HG02884 (cell line): Measurements from ENCODE around the gene PTPRCAP.
"Not testable (repeated sequence)": the region's sequence is repeated elsewhere in the genome, so short reads cannot be mapped to it uniquely, and the experiment has no call there.

Experiments used
- ATAC-seq: cut with Tn5 transposase; IDR thresholded peaks from one replicate; pipeline ENCODE4 v1.9.1; 2021; ENCODE audit warnings: mild to moderate bottlenecking, moderate library complexity; ENCODE audit not compliant: unreplicated experiment

Gene PTPRCAP, protein sequence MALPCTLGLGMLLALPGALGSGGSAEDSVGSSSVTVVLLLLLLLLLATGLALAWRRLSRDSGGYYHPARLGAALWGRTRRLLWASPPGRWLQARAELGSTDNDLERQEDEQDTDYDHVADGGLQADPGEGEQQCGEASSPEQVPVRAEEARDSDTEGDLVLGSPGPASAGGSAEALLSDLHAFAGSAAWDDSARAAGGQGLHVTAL

DNA sequence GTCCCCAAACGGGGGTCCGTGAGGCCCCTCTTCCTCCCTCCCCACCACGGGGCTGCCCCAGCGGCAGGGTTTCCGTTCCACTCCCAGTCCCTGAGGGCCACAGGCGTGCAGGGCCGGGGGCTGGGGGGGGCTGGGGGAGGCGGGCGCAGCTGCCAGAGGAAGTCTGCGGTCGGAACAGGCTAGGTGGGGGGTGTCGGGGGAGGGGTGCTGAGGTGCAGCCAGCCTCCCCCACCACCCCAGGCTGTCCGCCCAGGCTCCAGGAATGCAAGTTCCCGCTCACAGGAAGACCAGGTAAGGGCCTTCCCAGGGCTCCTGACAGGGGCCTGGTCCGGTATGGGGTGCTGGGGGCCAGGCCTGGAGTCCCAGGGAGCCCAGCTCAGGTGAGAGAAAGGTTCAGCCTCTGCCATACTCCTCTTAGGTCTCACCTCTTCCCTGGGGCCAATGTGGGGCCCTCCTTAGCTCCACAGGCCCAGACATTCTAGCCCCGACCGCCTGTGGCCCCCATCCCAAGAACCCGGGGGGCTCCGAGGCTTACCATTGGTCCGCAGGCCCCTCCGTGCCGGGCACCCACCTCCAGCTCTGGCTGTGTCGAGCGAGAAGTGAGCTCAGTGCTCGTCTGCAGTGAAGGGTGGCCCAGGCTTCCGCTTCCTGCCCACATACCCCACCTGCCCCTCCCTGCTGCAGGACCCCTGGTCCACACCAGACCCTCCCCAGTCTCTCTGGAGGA, at the start of gene PTPRCAP:
Gene PTPRCAP, minus strand, starts transcription at position 601 of the 727 bp plus-strand sequence. Its CDS starts 63 bp downstream, at position 538.
- ATAC-seq = no peak

DNA sequence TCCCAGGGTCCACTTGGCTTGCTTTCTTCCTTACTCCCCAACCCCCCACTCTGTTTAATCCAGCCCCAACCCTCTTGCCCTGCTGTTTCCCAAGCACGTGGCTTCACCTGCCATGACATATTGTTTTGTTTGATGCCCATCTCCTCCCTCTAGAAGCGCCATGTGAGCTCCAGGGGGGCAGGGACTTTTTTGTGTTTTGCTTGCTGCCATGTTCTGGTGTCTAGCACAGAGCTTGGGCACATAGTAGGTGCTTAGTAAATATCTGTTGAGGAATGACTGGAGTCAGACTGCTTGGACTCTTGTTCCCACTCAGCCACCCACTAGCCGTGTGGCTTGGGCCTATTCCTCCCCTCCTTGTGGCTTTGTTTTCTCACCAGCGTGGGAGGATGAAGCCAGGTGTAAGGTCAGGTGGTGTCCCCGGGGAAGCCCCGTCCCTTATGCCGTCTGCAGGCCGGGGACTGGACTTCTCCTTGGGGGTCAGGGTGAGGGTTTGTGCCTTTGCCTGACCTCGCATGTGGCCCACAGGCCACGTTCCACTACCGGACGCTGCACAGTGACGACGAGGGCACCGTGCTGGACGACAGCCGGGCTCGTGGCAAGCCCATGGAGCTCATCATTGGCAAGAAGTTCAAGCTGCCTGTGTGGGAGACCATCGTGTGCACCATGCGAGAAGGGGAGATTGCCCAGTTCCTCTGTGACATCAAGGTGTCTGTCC, 49.2 kb upstream of the PTPRCAP start:
- no peak for ATAC-seq

DNA sequence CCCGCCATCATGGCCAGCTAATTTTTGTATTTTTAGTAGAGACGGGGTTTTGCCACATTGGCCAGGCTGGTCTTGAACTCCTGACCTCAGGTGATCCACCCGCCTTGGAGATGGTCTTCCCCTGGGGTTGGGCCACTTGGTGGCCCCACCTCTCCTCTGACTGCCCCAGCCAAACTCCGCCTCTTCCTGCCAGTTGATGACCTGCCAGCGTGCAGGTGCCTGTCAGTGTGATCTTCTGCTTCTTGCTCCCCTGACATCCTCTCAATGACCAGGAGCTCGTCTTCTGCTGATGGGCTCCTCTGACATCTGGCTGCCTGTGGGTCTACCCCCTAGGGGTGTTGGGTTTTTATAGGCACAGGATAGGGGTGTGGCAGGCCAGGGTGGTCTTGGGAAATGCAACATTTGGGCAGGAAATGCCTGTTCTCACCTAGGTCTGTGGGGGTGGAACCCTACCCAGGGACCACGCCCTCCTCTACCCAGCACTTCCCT, 48.4 kb upstream of the PTPRCAP start:
- ATAC-seq = not testable (repeated sequence)

DNA sequence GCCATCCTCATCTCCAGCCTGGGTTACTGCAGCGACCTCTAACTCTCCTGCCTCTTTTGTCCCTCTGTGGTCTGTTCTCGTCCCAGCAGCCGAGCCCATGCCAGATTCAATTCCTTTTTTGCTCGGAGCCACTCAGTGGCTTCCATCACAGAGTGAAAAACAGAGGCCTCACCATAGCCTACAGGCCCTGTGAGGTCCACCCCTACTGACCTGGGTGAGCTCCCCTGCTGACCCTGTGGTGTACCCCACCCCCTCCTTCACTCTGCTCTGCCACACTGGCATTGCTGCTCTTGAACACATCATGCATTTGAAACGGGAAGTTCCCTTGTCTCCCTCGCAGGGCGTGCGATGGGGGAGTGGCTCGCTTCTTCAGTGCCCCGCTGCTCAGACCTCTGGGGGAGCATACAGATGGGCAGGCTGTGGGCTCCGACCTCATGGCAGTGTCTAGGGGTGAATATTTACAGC, 47.4 kb upstream of the PTPRCAP start:
- no peak for ATAC-seq

DNA sequence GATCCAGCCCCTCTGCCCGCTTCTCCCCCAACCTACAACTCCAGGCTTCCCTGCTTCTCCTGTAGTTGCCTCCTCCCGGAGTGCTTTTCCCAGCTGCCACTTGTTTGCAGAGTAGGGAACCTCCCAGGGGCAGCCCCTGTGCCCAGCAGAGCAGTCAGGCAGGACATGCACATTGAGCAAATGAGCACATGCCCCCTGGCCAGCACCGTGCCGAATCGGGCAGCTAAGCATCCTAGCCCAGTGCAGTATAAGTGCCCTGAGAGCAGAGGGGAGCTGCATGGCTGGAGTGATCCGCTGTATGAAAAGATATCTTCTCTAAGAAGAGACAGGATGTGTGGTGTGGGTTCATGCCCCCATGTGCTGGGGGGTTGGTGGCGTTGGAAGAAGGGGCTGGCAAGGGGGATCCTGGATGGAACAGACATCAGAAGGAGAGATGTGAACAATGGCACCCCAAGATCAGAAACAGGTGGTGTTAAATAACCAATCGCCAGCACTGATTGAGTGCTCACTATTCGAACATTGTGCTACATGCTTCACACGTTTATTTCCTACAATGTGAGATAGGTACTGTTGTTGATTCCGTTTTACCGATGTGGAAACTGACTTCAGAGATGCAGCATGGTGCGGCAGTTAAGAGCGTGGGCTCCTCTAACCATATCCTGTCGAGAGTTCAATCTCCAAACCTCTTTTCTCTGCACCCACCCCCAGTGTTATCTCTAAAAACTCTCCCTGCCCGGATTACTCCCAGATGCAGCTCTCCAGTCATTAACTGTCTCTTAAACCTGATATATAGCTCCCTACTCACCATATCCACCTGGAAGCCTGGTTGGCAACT, 46.6 kb upstream of the PTPRCAP start:
- ATAC-seq = no peak

DNA sequence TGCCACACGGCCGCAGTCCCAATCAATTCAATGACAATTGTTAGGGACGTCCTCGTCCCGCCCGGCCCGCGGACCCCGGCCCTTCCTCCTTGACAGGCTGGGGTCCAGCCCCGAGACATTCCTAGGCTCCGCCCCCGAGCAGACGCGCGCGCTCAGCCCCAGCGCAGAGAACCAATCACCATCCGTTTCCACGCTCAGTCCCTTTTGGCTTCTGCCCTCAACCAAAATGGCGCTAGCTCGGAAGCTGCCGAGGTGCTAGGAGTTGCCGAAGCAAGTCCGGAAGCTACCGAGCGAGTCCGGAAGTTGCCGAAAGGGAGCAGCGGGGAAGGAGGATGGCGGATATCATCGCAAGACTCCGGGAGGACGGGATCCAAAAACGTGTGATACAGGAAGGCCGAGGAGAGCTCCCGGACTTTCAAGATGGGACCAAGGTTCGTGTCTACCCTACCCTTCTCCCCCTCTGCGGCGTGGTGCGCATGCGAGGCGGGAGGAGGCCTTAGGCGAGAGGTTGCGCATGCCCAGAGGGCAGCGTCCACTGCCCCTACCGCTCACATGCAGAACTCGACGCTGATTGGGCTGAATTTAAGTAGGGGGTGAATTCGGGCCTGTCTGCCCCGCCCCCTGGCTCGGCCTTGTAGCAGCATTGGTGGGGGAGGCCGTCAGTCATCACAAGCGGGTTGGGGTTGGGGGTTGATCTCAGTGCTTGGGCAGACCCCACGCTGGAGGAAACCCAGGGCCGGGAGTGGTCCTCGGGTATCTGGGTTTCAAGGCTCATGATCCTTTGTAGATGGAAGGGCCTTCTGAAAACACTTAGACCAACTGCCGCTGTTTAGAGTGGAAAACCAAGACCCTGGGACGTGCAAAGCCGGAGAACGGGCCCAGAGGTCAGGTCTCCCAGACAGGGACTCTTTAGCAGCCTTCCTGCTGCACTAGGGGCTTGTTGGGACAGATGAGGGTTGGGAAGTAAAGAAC, 45.6 kb upstream of the PTPRCAP start, which contains the start of gene AIP:
Gene AIP, plus strand, starts transcription at position 200 of the 972 bp plus-strand sequence. Its CDS starts 133 bp downstream, at position 333.
- ATAC-seq = peak; percentile 57

DNA sequence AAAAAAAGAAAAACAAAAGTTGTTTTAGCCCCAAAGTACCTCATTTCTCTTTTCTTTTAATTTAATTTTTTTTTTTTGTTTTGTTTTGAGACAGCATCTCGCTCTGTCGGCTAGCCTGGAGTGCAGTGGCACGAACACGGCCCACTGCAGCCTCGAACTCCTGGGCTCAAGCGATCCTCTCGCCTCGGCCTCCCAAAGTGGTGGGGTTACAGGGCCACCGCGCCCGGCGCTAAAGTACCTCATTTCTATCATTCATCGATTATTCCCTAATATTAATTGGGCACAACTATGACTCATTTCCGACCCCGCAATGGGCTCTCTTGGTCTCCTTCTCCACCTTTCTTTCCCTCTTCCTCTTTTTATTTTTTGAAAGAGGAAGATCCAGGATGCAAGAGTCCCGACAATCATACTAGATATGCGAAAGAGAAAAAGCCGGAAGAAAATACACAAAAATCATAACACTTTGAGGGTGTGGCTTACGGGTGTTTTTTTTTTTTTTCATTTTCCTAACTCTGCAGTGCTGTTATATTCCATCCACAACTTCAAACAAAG, 44.9 kb upstream of the PTPRCAP start:
- ATAC-seq = no peak

DNA sequence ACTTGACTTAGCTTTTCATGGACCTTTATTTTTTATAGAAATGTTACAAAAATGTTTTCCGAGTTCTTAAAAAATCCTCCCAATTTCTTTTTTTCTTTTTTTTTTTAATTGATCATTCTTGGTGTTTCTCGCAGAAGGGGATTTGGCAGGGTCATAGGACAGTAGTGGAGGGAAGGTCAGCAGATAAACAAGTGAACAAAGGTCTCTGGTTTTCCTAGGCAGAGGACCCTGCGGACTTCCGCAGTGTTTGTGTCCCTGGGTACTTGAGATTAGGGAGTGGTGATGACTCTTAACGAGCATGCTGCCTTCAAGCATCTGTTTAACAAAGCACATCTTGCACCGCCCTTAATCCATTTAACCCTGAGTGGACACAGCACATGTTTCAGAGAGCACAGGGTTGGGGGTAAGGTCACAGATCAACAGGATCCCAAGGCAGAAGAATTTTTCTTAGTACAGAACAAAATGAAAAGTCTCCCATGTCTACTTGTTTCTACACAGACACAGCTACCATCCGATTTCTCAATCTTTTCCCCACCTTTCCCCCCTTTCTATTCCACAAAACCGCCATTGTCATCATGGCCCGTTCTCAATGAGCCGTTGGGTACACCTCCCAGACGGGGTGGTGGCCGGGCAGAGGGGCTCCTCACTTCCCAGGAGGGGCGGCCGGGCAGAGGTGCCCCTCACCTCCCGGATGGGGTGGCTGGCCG, 40.0 kb upstream of the PTPRCAP start:
- ATAC-seq = not testable (repeated sequence)

DNA sequence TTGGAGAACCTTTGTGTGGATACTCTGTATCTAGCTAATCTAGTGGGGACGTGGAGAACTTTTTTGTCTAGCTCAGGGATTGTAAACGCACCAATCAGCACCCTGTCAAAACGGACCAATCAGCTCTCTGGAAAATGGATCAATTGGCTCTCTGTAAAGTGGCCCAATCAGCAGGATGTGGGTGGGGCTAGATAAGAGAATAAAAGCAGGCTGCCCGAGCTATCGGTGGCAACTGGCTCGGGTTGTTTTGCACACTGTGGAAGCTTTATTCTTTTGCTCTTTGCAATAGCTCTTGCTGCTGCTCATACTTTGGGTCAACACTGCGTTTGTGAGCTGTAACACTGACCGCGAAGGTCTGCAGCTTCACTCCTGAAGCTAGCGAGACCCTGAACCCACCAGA, 39.2 kb upstream of the PTPRCAP start:
- not testable (repeated sequence) for ATAC-seq

DNA sequence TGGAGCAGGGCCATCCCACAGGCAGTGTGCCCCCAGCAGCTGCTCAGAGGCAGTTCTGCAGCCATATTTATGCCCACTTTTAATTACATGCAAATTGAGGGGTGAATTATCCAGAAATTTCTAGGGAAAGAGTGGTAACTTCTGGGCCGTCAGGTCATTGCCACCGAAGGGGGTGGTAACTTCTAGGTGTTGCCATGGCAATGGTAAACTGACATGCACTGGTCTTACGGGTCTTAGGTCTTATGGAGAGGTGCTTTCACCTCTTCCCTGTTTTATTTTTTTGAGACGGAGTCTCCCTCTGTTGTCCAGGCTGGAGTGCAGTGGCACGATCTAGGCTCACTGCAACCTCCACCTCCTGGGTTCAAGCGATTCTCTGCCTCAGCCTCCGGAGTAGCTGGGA, 35.4 kb upstream of the PTPRCAP start:
- no peak for ATAC-seq

DNA sequence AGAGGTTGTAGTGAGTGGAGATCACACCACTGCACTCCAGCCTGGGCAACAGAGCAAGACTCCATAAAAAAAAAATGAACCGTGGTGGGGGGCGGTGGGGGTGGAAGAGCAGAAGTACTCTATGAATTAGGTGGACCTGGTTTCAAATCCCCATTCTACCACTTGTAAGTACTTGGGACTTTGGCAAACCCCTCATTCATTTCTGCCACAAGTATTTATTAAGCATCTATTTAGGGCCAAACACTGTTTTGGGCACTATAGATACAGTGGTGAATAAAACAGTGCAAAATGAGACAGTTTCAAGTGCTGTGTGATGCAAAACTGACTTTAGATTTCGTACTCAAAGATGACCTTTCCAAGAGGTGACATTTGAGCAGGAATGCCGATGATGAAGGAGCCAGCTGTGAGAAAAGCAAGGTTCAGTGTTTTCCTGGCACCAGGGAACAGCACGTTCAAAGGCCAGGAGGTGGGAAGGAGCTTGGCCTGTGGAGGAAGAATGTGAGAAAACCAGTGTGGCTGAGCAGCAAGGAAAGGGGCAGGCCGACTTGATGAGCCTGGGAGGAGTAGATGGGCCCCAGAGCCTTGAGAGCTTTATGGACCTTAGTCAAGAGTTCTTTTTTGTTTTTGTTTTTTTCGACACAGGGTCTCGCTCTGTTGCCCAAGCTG, 33.0 kb upstream of the PTPRCAP start:
- ATAC-seq = no peak

DNA sequence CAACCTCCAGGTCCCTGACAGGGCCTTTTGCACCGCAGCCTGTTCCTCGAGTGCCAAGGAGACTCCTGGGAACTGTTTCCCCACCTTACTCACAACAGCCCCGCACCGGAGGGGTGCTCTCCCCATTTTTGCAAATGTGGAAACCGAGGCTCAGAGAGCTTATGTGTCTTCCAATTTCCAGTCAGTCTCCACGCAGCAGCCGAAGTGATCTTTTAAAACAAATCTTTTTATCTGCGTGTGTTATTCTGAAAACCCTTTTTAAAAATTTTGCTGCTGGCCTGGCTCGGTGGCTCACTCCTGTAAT, 32.0 kb upstream of the PTPRCAP start:
- no peak for ATAC-seq

DNA sequence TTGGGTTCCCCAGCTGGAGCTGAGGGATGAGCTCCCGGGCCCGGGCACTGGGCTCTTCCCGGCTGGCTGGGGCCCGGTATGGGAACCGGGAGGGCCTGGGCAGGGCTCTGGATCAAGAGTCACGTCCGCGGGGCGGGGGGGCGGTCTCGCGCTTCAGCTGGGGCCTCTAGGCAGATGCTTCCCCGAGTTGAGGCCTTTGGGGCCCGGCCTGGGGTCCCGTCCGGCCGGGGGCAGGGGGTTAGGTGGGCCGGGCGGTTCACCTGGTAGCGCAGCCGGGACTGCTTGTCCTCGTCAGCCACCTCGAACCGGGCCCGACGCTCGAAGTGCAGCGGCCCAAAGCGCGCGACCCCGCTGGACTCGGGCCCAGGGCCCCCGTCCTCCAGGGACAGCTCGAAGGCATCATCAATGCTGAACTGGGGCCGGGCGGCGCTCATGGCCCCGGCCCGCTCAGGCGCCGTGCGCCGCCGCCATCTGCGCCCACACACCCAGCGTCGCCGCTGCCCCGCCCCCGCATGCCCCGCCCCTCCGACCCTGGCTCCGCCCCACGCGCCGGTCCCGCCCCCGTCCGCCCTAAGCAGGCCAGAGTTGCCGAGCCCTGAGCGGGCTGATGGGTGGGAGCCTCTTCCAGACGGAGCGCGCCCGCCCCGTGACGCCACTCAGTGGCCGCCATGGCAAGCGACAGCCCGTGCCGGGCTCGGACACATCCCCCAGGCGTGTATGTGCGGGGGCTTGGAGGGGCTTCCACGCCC, 31.5 kb upstream of the PTPRCAP start, which contains the start of gene TMEM134:
Gene TMEM134, minus strand, starts transcription at position 493 of the 749 bp plus-strand sequence. Its CDS starts 59 bp downstream, at position 434.
- peak; percentile 71 for ATAC-seq

DNA sequence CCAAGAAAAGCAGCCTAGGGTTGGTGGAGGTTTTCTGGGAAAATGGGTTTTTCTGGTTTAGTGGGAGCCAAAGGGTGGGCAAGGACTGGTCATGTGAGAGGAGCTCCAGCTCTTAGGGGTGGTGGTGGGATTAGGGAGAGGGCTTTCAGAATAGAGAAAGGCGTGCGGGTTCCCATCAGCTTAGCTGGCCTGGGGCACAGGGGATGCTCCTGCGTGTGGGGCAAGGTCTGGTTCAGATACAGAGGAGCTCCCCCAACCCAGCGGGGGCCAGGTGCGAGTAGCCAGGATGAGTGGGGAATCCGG, 30.9 kb upstream of the PTPRCAP start:
- ATAC-seq = no peak

DNA sequence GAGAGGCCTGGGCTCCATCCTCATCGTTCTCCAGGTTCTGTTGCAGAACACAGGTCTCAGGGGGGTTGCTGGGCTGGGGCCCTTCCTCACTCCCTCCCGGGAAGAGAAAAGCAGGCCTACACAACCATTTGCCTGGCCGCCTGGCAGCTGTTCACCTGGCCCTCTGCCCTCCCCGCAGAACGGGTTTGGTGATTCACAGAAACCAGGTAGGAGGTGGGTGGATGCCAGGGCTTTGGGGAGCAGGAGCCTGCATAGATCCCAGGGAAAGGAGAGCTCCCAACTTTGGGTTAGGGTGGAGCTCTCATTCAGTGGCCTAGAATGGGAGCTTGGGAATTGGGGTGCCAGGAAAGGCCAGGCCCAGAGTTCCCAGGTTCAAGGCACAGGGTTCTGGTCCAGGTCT, 30.6 kb upstream of the PTPRCAP start:
- ATAC-seq = no peak

DNA sequence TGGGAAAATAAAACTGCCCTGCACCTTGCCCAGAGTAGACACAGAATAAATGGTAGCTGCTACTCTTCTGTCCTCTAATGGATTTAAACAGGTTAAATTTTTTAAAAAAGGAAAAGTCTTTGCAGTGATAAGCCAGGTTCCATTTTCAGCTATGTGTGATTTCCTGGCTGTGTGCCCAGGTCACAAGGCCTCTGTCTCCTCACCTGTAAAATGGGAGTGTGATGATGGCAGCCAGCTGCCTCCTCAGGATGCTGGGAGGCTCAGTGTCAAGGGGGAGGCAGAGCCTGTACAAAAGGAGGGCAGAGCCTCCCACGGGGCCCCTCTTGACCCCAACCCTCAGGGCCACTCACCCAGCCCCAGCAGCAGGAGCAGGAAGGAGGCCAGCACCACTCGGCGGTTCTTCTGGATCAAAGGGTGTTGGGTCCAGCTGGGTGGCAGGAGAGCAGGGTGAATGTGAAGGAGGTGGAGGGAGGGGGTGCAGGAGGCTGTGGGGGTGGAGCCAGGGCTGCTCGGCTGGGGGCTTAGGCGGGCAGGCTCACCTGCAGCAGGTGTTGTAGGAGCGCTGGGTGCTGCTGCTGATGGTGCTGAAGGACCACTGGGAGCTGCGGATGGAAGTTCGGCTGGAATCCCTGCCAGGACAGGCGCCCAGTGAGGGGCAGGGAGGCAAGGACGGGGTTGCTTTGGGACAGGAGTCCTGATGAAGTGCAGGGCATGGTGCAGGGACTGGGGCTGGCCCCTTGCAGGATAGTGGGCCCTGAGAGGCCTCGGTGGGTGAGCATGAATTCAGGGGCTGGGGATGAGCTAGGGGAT, 29.7 kb upstream of the PTPRCAP start:
- no peak for ATAC-seq

DNA sequence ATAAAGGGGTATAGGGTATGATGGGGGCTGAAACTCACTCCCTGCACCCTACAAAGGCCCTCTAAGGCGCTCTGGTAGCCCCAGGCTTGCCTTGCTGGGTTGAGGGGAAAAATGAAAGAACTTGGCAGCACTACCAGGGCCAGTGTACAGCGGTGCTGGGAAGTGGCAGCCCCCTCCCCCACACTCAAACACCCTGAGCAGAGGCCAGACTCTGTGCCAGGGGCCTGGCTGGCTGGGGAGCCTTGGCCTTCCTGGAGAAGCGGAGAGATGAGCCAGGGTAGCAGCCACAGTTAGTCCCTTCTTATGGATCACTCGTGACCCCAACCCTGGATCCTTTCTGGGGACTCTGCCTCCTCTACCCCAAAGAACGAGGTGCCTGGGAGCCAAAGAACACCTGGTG, 28.9 kb upstream of the PTPRCAP start:
- ATAC-seq = no peak
